Glutamatergic neuron (in vitro differentiated cells): Measurements from ENCODE around the gene TMX3. TPM values are rescaled to one million over a fixed set of nuclear protein-coding genes. Genes with fewer than 3 reads are reported as not detected.

Experiments
- DNase-seq: peaks from one replicate; pipeline ENCODE4 v3.0.0; 2022
- H3K27ac Mint-ChIP-seq: one replicate; pipeline ENCODE4 v1.8.0; 2020; ENCODE audit warnings: mild to moderate bottlenecking, mixed read lengths, inconsistent platforms; ENCODE audit not compliant: unreplicated experiment
- H3K27me3 Mint-ChIP-seq: one replicate; pipeline ENCODE4 v1.8.0; 2020; ENCODE audit warnings: mild to moderate bottlenecking, moderate library complexity, mixed read lengths, inconsistent platforms; ENCODE audit not compliant: unreplicated experiment
- H3K36me3 Mint-ChIP-seq: one replicate; pipeline ENCODE4 v1.8.0; 2020; ENCODE audit warnings: mild to moderate bottlenecking, mixed read lengths, inconsistent platforms; ENCODE audit not compliant: unreplicated experiment
- H3K4me1 Mint-ChIP-seq: one replicate; pipeline ENCODE4 v1.8.0; 2020; ENCODE audit warnings: mild to moderate bottlenecking, low read depth, mixed read lengths, inconsistent platforms; ENCODE audit not compliant: unreplicated experiment
- H3K4me3 Mint-ChIP-seq: one replicate; pipeline ENCODE4 v1.8.0; 2020; ENCODE audit warnings: mild to moderate bottlenecking, mixed read lengths, inconsistent platforms; ENCODE audit not compliant: unreplicated experiment
- H3K9me3 Mint-ChIP-seq: one replicate; pipeline ENCODE4 v1.8.0; 2020; ENCODE audit warnings: mild to moderate bottlenecking, moderate library complexity, mixed read lengths, inconsistent platforms; ENCODE audit not compliant: unreplicated experiment
- total RNA-seq: library from RNA; stranded (reverse); fragmentation: NEBNext Ultra II Directional; extraction: Animal tissue kit (Norgen Biotek cat#: 25700); gene quantifications from one replicate; pipeline ENCODE4 v1.2.1, GENCODE V29; 2021; ENCODE audit not compliant: unreplicated experiment
- TF ChIP-seq, protein P1 (sequence below): fragments of 200-600 bp; sonication (generic); IDR thresholded peaks from one replicate; pipeline ENCODE4 v1.5.0; 2021; ENCODE audit not compliant: partially characterized antibody, unreplicated experiment

TMX3 gene
- total RNA-seq, 1 donor from 2014 or later, result 68.6 TPM

DNA sequence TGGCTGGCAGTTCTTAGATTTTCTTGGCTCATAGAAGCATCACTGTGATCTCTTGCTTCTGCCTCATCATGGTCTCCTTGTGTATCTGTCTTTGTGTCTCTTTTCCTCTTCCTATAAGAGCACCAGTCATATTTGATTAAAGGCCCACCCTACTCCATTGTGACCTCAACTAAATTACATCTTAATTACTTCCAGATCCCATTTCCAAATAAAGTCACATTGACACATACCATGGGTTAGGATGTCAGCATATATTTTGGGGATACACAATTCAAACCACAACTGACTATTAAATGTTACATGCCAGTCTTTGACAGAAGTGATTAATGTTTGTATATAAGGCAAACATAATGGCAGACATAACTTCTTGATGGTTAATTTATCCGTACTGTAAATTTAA lies 27.3 kb upstream of the TMX3 start:
- H3K9me3 Mint-ChIP-seq, result no peaks in the 10 kb centered on the region
- DNase-seq, result no peak
- H3K36me3 Mint-ChIP-seq, result no peaks in the 10 kb centered on the region
- TF ChIP-seq, protein P1, sequence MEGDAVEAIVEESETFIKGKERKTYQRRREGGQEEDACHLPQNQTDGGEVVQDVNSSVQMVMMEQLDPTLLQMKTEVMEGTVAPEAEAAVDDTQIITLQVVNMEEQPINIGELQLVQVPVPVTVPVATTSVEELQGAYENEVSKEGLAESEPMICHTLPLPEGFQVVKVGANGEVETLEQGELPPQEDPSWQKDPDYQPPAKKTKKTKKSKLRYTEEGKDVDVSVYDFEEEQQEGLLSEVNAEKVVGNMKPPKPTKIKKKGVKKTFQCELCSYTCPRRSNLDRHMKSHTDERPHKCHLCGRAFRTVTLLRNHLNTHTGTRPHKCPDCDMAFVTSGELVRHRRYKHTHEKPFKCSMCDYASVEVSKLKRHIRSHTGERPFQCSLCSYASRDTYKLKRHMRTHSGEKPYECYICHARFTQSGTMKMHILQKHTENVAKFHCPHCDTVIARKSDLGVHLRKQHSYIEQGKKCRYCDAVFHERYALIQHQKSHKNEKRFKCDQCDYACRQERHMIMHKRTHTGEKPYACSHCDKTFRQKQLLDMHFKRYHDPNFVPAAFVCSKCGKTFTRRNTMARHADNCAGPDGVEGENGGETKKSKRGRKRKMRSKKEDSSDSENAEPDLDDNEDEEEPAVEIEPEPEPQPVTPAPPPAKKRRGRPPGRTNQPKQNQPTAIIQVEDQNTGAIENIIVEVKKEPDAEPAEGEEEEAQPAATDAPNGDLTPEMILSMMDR, result no peak
- no peak overlapping the region for H3K4me3 Mint-ChIP-seq
- no peak overlapping the region for H3K27ac Mint-ChIP-seq
- H3K4me1 Mint-ChIP-seq, result peaks cover 10% of the 10 kb centered on the region
- no peaks in the 10 kb centered on the region for H3K27me3 Mint-ChIP-seq

DNA sequence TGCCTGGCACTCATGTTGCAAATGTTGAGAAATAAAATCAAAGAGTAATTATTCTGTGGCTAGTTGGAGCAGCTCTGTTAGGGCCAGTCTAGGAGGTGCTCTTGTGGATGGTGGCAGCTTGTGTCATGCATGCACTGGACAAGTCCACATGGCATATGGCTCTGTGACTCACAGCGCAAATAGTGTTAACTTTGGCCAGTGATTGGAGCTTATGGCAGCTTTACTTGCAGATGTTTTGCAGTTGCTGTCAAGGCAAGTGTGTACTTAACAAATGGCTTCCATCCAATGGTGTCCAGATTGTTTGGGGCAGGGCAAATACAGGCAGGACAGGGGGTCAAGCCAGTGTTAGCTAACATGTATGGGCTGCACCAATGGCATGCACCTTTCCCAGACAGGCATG lies 26.1 kb upstream of the TMX3 start:
- H3K27ac Mint-ChIP-seq, result no peak overlapping the region
- no peaks in the 10 kb centered on the region for H3K36me3 Mint-ChIP-seq
- peaks cover 1% of the 10 kb centered on the region for H3K9me3 Mint-ChIP-seq
- peaks cover 10% of the 10 kb centered on the region for H3K4me1 Mint-ChIP-seq
- DNase-seq, result no peak
- TF ChIP-seq, protein P1, result no peak
- H3K4me3 Mint-ChIP-seq, result no peak overlapping the region
- peaks cover 2% of the 10 kb centered on the region for H3K27me3 Mint-ChIP-seq

DNA sequence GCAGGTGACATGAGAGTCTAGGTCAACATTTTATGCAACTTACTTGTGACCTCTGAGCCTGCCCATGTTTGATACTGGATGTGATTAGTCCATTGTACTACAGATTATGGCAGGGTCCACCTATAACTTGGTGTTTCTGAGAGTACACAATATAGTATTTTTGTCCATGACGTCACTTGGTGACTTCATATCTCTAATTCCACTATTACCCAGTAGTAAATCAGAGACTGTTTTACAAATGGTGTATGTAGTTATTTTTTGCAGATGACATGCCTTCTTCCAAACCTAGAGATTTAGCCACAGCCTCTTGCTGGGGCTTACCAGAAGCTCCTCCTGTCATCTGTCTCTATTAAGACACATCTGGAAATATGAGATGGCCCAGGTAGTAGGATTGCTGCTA lies 24.6 kb upstream of the TMX3 start:
- Mint-ChIP-seq H3K9me3 (peaks cover 1% of the 10 kb centered on the region), H3K4me3 (no peak overlapping the region), H3K4me1 (peaks cover 10% of the 10 kb centered on the region), H3K27ac (no peak overlapping the region), H3K27me3 (peaks cover 2% of the 10 kb centered on the region), H3K36me3 (no peaks in the 10 kb centered on the region)
- no peak for DNase-seq
- TF ChIP-seq, protein P1, result no peak

DNA sequence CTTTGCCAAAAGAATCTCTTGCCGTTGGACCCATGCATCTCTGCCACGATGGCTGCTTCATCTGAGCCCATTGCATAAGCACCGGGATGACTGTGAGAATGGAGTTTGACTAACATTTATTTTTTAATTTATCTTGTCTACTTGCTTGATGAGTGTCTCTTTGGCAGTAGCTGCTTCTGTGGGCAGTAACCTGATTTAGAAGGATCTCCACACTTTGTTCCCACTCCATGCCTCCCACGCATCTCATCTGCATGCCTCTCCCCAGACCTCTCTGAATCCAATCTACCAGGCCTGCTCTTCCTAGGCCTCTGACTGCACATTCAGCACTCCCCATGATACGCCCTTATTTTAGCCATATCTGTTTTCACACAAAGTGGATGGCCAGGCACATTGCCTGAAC lies 23.7 kb upstream of the TMX3 start:
- H3K36me3 Mint-ChIP-seq, result no peaks in the 10 kb centered on the region
- no peak overlapping the region for H3K27ac Mint-ChIP-seq
- H3K9me3 Mint-ChIP-seq, result peaks cover 1% of the 10 kb centered on the region
- H3K4me1 Mint-ChIP-seq, result peaks cover 15% of the 10 kb centered on the region
- TF ChIP-seq, protein P1, result no peak
- H3K4me3 Mint-ChIP-seq, result no peak overlapping the region
- H3K27me3 Mint-ChIP-seq, result peaks cover 2% of the 10 kb centered on the region
- no peak for DNase-seq

DNA sequence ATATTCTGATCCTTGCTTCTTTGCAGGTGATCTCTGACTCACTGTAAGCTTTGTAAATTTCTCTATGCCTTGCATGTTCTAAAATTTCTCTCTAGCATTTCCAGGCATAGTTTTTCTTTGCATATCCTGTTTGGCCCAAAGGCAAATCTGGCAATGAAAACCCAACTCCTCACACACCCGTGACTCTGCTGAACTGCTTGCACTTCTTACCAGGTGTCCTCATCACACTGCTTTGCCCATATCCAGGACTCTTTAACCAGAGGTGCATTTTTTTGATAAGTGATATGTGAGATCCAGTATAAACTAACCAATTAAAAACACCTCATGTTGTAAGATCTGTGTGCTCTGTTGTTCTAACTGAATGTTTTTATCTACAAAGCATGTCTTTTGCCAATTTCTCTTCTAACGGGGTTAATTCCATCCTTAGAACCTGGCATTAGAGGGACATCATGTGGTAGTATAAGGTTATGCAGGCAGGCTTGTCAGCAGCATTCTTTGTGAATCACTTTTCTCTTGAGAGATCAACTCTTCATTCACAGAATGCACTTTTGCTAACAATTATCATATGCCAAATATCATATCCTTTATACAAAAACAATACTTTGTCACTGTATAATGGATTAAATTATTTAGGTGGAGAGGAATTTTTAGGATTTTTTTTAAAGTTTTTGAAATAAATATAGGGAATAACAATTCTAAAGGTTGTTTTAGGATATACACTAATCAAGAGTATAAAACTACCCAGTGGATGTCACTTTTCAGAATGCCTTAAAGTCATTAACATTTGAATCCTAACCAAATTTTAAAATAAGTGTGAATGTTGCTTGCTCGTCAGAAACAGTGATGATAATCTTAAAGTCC lies 20.8 kb upstream of the TMX3 start:
- DNase-seq, result no peak
- Mint-ChIP-seq H3K27me3 (peaks cover 2% of the 10 kb centered on the region), H3K9me3 (peaks cover 1% of the 10 kb centered on the region), H3K4me1 (peaks cover 5% of the 10 kb centered on the region), H3K27ac (no peak overlapping the region), H3K36me3 (no peaks in the 10 kb centered on the region), H3K4me3 (no peak overlapping the region)
- TF ChIP-seq, protein P1, result peak; percentile 56
